ENCODE results near the gene GRM7.

Gene GRM7

DNA sequence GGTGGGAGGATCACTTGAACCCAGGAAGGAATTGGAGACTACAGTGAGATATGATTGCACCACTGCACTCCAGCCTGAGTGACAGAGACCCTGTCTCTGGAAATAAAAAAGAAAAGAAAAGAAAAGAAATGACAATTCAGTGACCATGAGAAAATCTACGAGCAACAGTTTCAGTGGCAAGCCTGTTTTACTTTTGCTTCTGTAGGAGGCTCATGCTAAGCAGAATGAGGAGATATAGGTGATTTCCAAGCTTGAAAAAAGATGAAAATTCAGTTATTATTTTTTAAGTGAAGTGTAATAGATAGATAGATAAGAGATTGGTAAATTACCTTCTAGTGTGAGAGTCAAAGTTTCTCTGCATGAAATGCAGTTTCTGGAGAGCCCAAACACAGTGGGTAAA is 651.1 kb downstream of the GRM7 start:
- no peak for DNase-seq

DNA sequence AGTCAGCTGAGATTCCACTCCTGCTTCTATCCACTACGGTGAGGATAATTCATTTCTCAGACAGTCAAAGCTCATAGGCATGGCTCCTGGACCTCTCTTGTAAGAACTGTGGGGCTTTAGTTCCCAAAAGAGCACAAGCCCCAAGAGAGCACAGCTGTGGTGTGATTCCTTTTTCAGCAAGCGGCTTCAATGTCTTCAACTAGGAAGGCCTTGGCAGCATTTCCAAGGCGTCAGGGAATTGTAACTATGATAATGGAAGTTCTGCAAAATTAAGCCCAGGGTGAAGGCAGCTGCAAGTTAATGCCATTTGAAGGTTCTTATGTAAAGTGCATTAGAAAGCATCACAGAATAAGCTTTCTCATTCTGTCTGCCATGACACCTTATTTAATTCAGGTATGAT is 657.1 kb downstream of the GRM7 start:
- DNase-seq = no peak

DNA sequence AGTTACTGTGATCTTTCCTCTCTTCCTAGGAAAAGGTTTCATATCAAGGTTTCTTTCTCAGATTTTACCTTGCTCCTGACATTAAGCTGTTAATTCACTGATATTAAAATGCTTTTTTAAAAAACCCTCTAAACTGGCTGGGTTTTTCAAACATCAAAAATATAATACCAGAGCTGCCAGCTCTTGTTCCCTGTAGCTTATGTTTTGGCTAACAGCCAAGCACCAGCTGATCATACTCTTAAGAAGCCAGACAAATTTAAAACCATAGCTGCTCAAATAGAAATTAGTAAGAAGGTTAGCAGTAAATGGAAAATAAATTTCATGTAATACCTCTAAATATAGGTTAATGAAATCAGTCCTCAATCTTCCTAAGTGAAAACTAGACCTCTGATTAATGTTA is 657.5 kb downstream of the GRM7 start:
- no peak for DNase-seq

DNA sequence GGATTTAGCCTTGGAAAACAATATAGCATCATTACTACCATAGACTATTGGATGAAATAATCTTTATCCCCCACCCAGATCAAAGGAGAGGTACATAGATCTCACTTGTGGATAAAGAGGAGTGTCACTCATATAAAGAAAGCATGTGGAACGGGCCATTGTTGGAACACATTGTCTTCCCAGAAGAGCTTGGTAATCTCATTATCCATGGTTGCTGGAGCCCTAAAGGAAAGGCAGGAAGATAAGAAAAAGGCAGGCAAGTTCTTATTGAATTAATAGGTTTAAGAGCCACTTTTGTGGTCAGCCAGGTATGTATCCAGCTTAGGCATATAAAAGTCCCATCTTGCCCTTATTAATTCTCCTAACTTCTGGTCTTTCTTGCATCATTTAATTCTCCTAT is 659.1 kb downstream of the GRM7 start:
- no peak for DNase-seq

DNA sequence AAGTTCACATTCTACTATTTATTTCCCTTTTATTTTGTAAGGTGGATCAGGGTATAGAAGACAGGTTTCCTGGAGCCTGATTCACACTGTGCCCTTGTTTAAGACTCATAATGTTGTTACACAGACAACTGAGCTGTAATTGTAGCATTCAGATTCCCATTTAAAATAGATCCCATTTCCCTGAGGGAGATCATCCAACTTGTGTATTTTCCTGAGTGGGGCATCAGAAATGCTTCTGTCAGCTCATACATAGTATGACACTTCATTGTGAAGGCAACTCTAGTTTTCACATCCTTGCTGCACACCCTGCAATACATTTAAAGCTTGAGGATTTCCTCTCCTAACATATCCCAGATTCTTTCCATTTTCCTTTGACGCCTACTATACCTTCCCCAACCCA is 659.7 kb downstream of the GRM7 start:
- no peak for DNase-seq

DNA sequence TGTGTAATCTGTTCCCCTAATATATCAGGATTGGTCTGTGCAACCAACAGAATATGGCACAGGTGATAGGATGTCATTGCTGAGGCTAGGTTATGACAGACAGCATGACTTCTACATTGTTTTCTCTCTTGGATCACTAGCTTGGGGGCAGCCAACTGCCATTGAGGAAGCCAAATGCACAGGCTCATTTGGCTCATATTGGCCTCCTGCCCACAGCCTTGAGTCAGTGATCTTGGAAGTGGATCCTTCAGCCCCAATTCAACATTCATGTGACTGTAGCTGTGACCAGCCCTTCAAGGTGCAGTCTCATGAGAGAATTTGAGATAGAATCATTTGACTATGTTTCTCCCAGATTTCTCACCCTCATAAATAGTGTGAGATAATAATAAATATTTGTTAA is 675.6 kb downstream of the GRM7 start:
- DNase-seq = no peak

DNA sequence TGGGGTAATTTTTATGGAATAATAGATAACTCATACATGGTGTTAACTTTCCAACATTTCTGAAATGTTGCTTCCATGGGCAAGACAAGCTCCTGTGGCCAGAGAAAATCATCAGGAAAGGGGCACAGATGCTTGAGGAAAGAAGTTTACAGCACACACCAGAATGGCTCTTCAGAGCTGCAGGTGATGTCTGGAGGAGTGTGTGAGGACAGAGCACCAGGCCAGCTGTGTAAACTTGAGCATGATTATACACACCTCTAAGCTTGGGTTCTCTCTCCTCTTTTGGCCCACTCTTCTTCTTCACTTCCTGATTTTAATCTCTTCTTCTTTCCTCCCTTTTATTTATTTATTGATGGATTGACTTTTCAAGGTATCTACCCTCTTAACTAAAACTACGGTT is 676.0 kb downstream of the GRM7 start:
- DNase-seq = no peak

DNA sequence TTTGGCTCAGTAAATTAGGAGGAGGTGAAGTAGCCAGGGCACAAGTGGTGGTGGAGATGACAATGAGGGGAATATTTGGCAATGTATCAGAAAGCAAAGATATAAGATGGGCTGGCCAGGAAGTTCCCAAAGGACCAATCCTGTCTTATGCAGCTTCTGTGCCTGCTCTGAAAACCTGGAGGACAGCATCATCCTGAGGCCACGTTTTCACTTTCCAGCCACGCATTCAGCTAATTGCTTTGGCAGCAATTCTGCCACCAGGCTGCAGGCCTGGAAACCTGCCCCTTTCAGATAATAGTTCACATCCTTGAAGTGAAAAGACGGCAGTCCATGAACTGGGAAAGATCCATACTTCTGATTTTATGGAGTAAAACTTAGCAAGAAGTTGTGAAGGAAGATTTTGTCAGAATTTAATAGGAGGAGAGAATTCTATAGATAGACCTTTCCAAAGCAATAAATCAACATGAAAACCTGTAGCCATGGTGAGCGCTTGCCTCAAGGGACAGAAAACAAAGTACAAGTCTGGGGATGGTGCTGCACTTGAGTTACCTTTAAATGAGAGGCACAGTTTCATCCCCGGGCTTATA is 682.5 kb downstream of the GRM7 start:
- no peak for DNase-seq

DNA sequence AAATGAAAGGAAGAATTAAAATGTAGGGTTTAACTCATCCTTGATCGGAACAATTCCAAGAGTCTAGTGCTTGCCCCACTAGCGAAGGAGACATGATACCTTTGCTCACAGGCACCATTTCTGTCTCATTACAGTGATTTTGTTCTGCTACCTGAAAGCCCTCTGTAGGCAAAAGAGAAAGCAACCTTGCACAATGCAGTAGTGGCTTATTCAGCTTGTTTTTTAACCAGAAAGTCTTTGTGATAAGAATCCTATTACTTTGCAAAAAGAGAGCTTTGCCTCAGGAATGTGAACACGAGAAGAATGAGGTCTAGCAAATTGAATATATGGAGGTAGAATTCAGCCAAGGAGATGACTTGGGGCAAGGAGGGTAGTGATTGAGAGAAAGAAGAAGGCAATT is 684.4 kb downstream of the GRM7 start:
- no peak for DNase-seq

DNA sequence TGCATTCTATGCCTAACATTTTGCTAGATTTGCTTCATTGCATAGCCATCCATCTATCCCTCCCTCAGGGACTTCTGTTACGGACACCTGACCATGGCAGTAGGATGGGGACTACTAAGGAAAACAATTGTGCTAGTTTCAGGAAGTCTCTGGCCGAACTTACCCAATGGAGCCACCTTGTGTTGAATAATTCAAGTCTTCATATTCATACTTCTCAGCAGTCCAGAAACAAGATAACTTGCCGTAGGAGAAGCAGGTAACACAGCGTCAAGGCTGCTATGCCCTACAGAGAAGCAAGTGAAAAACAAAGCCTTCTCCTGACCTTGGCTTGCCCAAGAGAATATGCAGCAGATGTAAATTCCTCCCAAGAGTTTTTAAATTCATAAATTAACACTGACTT is 685.3 kb downstream of the GRM7 start:
- DNase-seq = no peak

DNA sequence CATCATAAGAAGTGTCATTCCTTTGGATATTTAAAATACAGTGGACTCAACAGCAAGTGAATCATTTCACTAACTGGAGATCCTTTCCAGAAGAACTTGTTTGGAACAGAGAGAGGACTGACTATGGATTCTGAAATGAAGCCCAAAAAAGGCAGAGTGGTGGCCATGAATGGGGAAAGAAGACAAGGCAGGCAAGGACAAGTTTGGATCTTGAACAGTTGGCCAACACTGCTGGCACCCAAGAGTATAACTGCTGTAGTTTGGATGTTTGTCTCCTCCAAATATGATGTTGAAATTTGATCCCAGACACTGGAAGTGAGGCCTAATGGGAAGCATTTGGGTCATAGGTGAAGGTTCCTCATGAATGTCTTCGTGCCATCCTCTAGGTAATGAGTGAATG is 686.9 kb downstream of the GRM7 start:
- DNase-seq = no peak

DNA sequence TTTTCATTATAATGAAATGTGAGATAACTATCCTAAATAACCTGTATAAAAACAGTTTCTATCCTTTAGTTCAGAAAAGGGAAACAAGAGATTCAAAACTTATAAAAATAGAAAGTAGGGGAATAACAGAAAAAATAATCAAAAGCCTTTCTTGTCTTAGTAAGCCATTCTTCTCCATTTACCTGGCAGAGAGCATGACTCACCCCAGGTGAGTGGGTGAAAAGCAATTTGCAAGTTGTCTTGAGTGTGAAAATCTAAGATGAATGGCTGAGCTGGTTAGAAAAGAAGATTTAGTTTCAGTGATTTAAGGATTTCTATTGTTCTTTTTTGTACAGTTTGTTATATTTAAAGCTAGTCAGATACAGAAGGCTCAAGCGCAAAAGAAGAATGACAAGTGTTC is 702.0 kb downstream of the GRM7 start:
- no peak for DNase-seq

DNA sequence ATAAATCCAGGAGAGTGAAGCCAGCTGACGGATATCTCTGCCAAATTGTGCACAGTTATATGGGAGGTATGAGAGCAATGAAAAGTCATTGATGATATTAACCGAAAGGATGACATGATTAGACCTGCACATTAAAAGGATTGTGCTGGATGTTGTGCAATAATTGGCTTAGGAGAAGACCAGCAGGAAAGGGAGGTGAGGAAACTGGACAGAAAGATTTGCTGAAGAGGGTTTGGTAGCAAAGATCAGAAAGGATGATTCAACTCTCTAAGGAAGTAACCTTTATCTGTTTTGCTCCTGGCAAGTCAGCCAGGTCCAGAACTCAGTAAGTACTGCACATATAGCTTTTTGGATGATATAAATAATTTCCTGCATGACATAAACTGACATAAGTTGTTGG is 704.7 kb downstream of the GRM7 start:
- DNase-seq = no peak

DNA sequence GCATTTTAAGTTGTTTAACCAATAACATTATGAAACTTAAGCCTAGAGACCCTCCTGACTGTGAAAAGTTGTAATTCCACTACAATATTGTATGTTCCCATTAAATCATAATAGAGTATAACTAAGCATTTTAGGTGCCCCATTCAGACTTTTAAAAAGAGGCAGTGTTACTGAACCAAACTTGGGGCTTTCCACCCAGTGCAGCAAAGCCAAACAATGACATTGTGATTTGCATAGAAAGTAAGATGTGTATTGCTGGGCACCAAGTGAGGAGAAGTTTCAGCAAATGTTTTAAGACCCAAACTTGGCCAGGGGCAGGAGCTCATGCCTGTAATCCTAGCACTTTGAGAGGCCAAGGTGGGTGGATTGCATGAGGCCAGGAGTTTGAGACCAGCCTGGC is 706.2 kb downstream of the GRM7 start:
- DNase-seq = no peak

DNA sequence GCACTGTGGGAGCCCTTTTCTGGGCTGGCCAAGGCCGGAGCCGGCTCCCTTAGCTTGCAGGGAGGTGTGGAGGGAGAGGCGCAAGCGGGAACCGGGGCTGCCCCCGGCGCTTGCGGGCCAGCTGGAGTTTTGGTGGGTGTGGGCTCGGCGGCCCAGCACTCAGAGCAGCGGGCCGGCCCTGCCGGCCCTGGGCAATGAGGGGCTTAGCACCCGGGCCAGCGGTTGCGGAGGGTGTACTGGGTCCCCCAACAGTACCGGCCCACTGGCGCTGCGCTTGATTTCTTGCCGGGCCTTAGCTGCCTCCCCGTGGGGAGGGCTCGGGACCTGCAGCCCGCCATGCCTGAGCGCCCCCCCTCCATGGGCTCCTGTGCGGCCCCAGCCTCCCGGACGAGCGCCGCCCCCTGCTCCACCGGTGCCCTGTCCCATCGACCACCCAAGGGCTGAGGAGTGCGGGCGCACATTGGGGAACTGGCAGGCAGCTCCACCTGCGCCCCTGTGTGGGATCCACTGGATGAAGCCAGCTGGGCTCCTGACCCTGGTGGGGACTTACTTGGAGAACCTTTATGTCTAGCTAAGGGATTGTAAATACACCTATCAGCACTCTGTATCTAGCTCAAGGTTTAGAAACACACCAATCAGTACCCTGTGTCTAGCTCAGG is 707.7 kb downstream of the GRM7 start:
- no peak for DNase-seq

DNA sequence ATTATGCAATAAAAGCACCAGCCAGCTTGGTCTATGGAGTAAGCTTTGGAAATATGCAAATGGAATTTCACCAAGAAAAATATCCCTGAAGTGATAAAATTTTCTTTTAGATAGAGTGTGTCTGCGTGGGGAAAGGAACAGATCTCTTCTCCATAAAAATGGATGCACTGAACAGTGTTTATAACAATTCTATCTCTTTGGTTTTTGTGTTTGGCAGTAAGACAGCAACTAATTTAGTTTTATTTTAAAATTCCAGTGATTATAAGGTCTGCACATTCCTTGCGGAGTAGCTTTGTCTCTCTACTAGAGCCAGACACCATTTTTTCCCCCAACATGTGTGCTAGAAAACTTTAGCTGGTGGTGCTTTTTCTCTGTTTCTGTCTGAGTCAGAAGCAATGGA is 712.4 kb downstream of the GRM7 start:
- no peak for DNase-seq

DNA sequence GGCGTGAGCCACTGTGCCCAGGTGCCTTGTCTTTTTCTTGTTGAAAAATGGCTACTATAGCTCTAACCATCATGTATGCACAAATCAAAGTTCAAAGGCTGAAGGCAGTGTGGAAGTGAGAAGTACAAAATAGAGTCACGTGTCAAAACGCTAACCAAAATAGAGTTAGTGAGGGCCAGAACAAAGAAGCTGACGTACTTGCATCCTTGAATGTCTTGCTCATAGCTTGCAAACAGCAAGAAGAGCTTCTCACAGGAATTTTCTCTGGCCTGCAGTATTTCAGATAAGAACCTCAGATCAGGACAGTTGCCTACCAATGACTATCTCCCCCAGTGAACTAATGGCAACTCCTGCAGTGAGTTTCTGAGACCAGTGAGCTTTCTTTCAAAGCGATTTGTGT is 713.5 kb downstream of the GRM7 start:
- DNase-seq = no peak

DNA sequence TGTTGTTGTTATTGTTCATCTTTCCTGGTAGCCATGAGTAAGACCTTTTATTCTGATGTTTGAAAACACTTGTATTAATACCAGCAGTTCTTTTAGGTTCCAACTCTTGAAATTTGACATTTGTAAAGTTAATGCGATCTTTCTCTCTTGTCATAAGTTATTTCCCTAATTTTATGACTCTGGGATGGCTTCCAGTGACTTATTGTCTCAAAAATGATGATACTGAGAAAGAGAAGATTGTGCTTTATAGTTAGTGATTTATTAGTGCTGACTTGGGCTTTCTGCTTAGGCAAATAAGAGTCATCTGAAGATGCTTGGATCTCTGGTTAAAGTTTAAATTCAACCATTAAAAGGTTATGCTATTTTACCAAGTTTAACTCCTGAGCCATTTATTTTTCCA is 715.2 kb downstream of the GRM7 start:
- DNase-seq = no peak

DNA sequence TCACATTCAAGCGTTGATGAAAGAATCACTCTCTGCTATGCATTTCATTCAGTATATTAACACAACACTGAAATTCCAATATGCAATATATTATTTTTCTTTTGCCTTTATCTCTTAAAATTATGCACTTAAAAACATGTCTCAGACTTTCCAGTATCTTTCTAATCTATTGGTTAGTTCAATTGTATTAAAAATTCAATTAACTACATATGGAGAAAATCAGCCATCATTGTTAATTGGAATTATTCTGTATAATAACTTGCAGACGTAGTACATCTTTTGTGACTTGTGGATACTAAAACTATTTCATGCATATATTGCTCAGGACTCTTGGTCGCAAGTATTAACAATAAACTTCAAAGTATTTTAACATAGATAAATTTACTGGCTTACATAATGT is 715.6 kb downstream of the GRM7 start:
- DNase-seq = no peak

DNA sequence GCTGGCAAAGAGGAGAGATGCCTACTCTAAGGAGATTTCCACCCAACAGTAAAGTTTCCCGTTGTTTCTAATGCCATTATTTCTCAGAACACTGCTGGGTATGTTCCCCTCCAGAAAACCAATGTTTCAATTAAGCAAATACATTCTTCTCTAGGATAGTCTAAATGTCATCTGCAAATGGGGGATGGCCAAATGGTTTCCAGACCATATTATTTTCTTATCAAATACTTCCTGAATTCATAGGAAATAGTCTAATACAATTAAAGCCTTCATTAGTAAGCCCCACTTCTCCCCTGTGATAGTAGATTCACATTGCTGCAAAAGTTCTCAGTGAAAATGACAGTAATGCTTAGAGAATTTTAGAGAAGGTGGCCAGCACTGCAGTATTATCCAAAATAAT is 716.6 kb downstream of the GRM7 start:
- DNase-seq = no peak

DNA sequence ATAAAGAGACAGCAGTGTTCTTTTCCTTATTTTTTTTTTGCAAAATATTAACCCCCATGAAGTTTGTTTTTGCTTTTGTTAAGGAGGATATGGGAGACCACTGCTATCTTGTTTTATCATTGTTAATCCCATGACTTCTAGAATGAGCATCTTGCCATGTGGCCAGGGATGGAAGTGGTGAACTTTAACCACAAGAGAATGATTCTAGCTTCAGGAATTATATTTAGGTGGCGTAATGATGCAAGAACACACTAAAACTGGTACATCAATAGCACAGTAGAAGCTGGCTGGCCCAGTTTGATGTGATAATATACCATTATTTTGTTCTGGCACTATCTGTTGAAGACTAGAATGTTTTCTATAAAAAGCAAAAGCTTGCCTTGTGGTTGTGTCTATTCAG is 720.9 kb downstream of the GRM7 start:
- no peak for DNase-seq

DNA sequence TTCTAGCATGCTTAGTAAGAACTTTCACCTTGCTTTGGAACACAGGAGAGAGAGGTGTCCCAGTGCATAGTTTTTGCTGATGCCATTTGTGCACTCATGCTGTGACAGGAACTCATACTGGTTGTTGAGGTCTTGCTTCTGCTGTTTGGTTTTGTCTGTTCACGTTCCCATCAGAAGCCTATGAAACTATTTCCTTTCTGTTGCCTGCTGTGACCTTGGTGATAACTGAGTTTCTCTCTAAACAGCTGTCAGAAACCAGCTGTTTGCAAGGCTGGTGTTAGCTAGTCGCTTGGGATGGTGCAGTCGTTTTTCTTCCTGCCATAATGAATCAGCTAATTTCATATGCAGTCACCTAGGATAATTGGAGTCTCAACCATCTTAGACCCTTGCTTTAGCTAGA is 724.1 kb downstream of the GRM7 start:
- no peak for DNase-seq

DNA sequence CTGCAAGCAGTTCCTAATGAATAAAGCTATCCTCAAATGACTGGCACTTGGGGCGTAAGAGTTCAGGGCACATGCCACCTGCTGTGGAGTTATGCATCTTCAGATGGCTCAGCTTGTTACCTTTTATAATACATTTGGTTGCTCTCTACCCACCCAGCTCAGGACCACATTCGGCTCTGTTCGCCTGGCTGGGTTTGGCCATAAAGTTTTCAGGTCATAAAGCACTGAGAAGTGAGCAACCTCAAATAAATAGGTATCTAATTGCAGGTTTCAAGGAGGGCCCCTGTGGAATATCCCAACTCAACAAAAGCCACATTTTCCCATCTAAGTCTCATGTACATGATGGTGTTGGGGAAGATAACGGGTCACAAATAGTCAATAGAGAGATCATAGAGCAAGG is 727.3 kb downstream of the GRM7 start:
- DNase-seq = no peak

DNA sequence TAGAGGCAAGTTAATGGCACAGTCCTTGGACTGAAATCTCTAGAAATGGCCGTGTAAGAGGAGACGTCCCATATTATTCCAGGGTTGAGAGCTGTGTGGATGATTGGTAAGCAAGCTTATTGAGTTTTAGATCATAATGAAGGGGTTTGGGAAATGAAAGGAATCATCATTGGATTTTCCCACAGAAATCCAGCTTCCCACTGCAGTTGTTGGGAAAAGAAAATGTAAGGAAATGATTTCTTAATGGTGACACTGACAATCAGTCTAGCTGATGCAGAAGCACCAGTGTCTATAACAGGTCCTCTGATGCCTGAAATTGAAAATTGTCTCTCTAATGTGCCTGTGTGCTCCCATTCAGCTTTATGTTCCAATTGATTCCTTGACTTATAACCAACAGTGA is 728.6 kb downstream of the GRM7 start:
- no peak for DNase-seq

DNA sequence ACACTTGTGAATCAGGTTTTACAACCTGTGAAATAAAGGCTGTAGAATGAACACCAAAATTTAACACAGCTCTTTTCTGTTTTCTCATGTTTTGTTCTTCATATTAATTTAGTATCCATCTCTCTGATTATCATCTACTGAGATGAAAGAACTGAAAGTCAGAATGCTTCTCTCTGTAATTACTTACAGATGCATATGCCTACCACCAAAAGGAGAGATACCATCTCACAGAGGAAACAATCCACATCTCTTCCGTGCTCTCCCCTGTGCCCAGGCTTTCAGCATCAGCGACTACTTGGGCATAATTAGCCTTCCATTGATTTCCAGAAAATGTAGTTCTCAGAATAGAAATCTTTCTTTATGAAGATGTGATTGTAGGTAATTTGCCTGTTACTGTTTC is 741.4 kb downstream of the GRM7 start:
- no peak for DNase-seq

DNA sequence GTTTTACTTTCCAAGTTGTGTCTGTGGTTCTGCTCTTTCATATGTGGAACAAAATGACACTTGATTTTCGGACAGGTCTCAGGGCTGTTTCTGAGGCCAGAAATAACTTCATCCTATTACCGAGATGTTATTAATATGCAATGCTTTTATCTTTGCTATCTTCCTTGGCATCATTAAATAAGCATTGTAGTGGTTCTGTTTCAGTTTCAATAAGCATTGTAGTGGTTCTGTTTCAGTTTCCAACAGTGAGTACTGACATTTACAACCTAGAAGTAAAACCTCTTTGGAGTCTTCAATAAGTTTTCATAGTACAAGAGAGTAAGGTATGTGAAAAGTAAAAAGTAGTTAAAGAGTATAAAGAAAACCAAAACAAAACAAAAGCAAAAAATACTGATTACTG is 746.2 kb downstream of the GRM7 start:
- DNase-seq = no peak
